ENCODE results near the gene DAPP1.

DNA sequence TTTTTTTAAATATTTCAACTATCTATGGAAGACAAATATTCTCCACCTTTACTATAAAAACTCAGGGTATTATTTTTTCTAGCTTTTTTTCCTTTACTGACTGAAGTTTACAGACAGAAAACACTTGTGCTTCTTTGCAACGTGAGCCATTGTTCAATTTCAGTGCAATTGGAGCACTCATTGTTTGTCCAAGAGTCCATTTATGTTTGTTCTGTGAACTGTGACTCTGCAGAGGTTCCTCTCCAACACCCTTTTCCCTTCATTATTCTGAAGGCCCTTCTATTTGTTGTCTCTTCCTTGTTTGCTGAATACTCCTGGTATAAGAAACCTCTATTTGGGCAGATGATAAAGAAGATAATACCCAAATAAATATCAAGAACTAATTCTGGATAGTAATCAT lies 37.4 kb downstream of the DAPP1 start:
- TF ChIP-seq, protein P1, sequence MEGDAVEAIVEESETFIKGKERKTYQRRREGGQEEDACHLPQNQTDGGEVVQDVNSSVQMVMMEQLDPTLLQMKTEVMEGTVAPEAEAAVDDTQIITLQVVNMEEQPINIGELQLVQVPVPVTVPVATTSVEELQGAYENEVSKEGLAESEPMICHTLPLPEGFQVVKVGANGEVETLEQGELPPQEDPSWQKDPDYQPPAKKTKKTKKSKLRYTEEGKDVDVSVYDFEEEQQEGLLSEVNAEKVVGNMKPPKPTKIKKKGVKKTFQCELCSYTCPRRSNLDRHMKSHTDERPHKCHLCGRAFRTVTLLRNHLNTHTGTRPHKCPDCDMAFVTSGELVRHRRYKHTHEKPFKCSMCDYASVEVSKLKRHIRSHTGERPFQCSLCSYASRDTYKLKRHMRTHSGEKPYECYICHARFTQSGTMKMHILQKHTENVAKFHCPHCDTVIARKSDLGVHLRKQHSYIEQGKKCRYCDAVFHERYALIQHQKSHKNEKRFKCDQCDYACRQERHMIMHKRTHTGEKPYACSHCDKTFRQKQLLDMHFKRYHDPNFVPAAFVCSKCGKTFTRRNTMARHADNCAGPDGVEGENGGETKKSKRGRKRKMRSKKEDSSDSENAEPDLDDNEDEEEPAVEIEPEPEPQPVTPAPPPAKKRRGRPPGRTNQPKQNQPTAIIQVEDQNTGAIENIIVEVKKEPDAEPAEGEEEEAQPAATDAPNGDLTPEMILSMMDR (conservative IDR thresholded peaks at IDR 0.05), result no peak
- no peak for TF ChIP-seq EZH2 (IDR thresholded peaks at IDR 0.05; ENCODE audit: low read depth)

Data from PC-9 (cell line).